ENCODE measurements around the gene BST2. TPM values are rescaled to one million over a fixed set of nuclear protein-coding genes. Genes with fewer than 3 reads are reported as not detected.
A peak's percentile ranks its signal among the peaks of the same experiment; 100 is the strongest.

Gene BST2
- total and polyA plus RNA-seq, 4 donors = 25.6 to 239 (median 123) TPM

GRCh38 chr19:17406046-17406886 is 836 bp upstream of the BST2 start:
- H3K4me1 ChIP-seq (ENCODE audit: control insufficient read depth in 4 of 4, insufficient read depth in 4 of 4, low read length in 3 of 4) = peaks cover 0 to 30% (median 21%) of the 10 kb centered on the region in 4 donors
- peak overlapping the region; percentile 95 to 96 for H3K27ac ChIP-seq (ENCODE audit: low read depth in 1 of 2, low read length in 2 of 2)
- no peak for DNase-seq (ENCODE audit: low spot score)

More at GRCh38 chr19:17406046-17406886, 836 bp upstream of the BST2 start:
- Histone ChIP-seq H3K27me3 (ENCODE audit: control insufficient read depth in 4 of 4, insufficient read depth in 4 of 4, low read length in 3 of 4) (no peaks in the 10 kb centered on the region), H3K36me3 (ENCODE audit: control insufficient read depth in 4 of 4, insufficient read depth in 3 of 4, low read depth in 1 of 4, low read length in 3 of 4) (peaks cover 0 to 9% (median under 1%) of the 10 kb centered on the region in 4 donors), H3K9me3 (ENCODE audit: control insufficient read depth in 4 of 4, low read length in 3 of 4) (no peaks in the 10 kb centered on the region), H3K4me3 (ENCODE audit: low read depth in 1 of 3, low read length in 3 of 3) (peak overlapping the region; percentile 62 to 75 (median 74)), H3K9ac (ENCODE audit: low read depth in 1 of 2, low read length in 2 of 2) (peak overlapping the region; percentile 66 to 88)
- TF ChIP-seq CTCF (IDR thresholded peaks at IDR 0.05; ENCODE audit: low read depth, low read length, missing input control) (no peak), EGR1 (IDR thresholded peaks at IDR 0.05; ENCODE audit: low read depth in 2 of 2) (no peak), FOXA2 (IDR thresholded peaks at IDR 0.05) (no peak), RXRA (IDR thresholded peaks at IDR 0.05) (no peak), ATF3 (IDR thresholded peaks at IDR 0.05) (no peak), REST (IDR thresholded peaks at IDR 0.05) (no peak), NR2F2 (IDR thresholded peaks at IDR 0.05) (no peak), TAF1 (conservative IDR thresholded peaks at IDR 0.05) (no peak), GABPA (IDR thresholded peaks at IDR 0.05 in 1 of 2, conservative IDR thresholded peaks at IDR 0.05 in 1 of 2) (no peak)
- 56% methylated on average over 10 of the region's 10 CpGs for WGBS

All from liver (tissue), 9 donors.